HT-29 (cell line): ENCODE measurements around the gene LRCH4. TPM values are rescaled to one million over a fixed set of nuclear protein-coding genes. Genes with fewer than 3 reads are reported as not detected.
A peak's percentile ranks its signal among the peaks of the same experiment; 100 is the strongest.

ENCODE experiments used
- DNase-seq: peaks from one replicate; pipeline ENCODE4 v3.0.0-alpha.2; 2015; ENCODE audit warnings: low spot score
- total RNA-seq: library from RNA; depleted of rRNA; stranded (reverse); fragments of >200 nt; shearing (Covaris generic); gene quantifications from 2 replicates; pipeline ENCODE4 v1.2.3, GENCODE V29; 2014; rRNA removed

The LRCH4 gene
- total RNA-seq: 58.1 and 72.9 TPM in 2 replicates

GRCh38 chr7:100585511-100586265 is at the start of gene LRCH4:
LRCH4 (minus strand) TSS chr7:100586129; CDS start chr7:100586100, 29 bp downstream.
- DNase-seq: peak; percentile 85

- DNase-seq: peak; percentile 56
Measured at GRCh38 chr7:100632951-100633717, 47.2 kb upstream of the LRCH4 start.

- DNase-seq: no peak
Measured at GRCh38 chr7:100630066-100630465, 44.1 kb upstream of the LRCH4 start.

GRCh38 chr7:100629117-100629716 is 43.3 kb upstream of the LRCH4 start:
- peak; percentile 71 for DNase-seq

GRCh38 chr7:100627238-100627549 is 41.3 kb upstream of the LRCH4 start:
- DNase-seq: no peak

- peak; percentile 81 for DNase-seq
Measured at GRCh38 chr7:100626530-100627237, 40.8 kb upstream of the LRCH4 start.

GRCh38 chr7:100626055-100626454 is 40.1 kb upstream of the LRCH4 start:
- DNase-seq: no peak

GRCh38 chr7:100623951-100624824 is 38.3 kb upstream of the LRCH4 start:
- no peak for DNase-seq

- no peak for DNase-seq
Measured at GRCh38 chr7:100621554-100621953, 35.6 kb upstream of the LRCH4 start.

GRCh38 chr7:100620804-100621203 is 34.9 kb upstream of the LRCH4 start:
- DNase-seq: no peak

- no peak for DNase-seq
Measured at GRCh38 chr7:100620239-100620638, 34.3 kb upstream of the LRCH4 start.

GRCh38 chr7:100614308-100614861 is 28.5 kb upstream of the LRCH4 start:
- no peak for DNase-seq

GRCh38 chr7:100613412-100614175 is 27.7 kb upstream of the LRCH4 start:
- no peak for DNase-seq

GRCh38 chr7:100612730-100613390 is 26.9 kb upstream of the LRCH4 start:
- DNase-seq: no peak

- peak; percentile 99 for DNase-seq
Measured at GRCh38 chr7:100611983-100612729, 26.2 kb upstream of the LRCH4 start, which contains the start of gene MOSPD3. MOSPD3 (plus strand) TSS chr7:100612540; CDS start chr7:100612792, 252 bp downstream.

GRCh38 chr7:100609958-100610357 is 24.0 kb upstream of the LRCH4 start:
- no peak for DNase-seq

GRCh38 chr7:100607111-100607510 is 21.2 kb upstream of the LRCH4 start:
- no peak for DNase-seq

GRCh38 chr7:100606313-100606712 is 20.4 kb upstream of the LRCH4 start:
- DNase-seq: no peak
